ENCODE measurements around the gene PCDH17.
A peak's percentile ranks its signal among the peaks of the same experiment; 100 is the strongest.

Gene PCDH17

GRCh38 chr13:57629821-57630235 is 1.7 kb upstream of the PCDH17 start:
- Histone ChIP-seq H3K27me3 (ENCODE audit: control insufficient read depth, insufficient read depth, low read length) (peaks cover 9% of the 10 kb centered on the region), H3K9ac (ENCODE audit: low read length) (no peak overlapping the region), H3K27ac (ENCODE audit: low read depth, low read length) (no peak overlapping the region), H3K4me1 (ENCODE audit: control insufficient read depth, insufficient read depth, low read length) (no peaks in the 10 kb centered on the region), H3K36me3 (ENCODE audit: control insufficient read depth, insufficient read depth, low read length) (no peaks in the 10 kb centered on the region), H3K4me3 (ENCODE audit: low read length) (peak overlapping the region; percentile 69)

- Histone ChIP-seq H3K27me3 (ENCODE audit: control insufficient read depth, insufficient read depth, low read length) (peaks cover 9% of the 10 kb centered on the region), H3K4me1 (ENCODE audit: control insufficient read depth, insufficient read depth, low read length) (no peaks in the 10 kb centered on the region), H3K27ac (ENCODE audit: low read depth, low read length) (no peak overlapping the region), H3K4me3 (ENCODE audit: low read length) (peak overlapping the region; percentile 69), H3K36me3 (ENCODE audit: control insufficient read depth, insufficient read depth, low read length) (no peaks in the 10 kb centered on the region), H3K9ac (ENCODE audit: low read length) (no peak overlapping the region)
Measured at GRCh38 chr13:57630661-57631595, 616 bp upstream of the PCDH17 start.

- Histone ChIP-seq H3K4me3 (ENCODE audit: low read length) (peak overlapping the region; percentile 69), H3K9ac (ENCODE audit: low read length) (no peak overlapping the region), H3K4me1 (ENCODE audit: control insufficient read depth, insufficient read depth, low read length) (no peaks in the 10 kb centered on the region), H3K36me3 (ENCODE audit: control insufficient read depth, insufficient read depth, low read length) (no peaks in the 10 kb centered on the region), H3K27me3 (ENCODE audit: control insufficient read depth, insufficient read depth, low read length) (peaks cover 9% of the 10 kb centered on the region), H3K27ac (ENCODE audit: low read depth, low read length) (no peak overlapping the region)
Measured at GRCh38 chr13:57632276-57633140, 964 bp downstream of the PCDH17 start.

- peak overlapping the region; percentile 69 for H3K4me3 ChIP-seq (ENCODE audit: low read length)
- H3K9ac ChIP-seq (ENCODE audit: low read length): no peak overlapping the region
- no peaks in the 10 kb centered on the region for H3K36me3 ChIP-seq (ENCODE audit: control insufficient read depth, insufficient read depth, low read length)
- H3K4me1 ChIP-seq (ENCODE audit: control insufficient read depth, insufficient read depth, low read length): no peaks in the 10 kb centered on the region
- H3K27me3 ChIP-seq (ENCODE audit: control insufficient read depth, insufficient read depth, low read length): peaks cover 9% of the 10 kb centered on the region
- no peak overlapping the region for H3K27ac ChIP-seq (ENCODE audit: low read depth, low read length)
Measured at GRCh38 chr13:57633141-57633949, 1.8 kb downstream of the PCDH17 start.

- no peaks in the 10 kb centered on the region for H3K4me1 ChIP-seq (ENCODE audit: control insufficient read depth, insufficient read depth, low read length)
- no peak overlapping the region for H3K9ac ChIP-seq (ENCODE audit: low read length)
- H3K4me3 ChIP-seq (ENCODE audit: low read length): peak overlapping the region; percentile 59
- peaks cover 9% of the 10 kb centered on the region for H3K27me3 ChIP-seq (ENCODE audit: control insufficient read depth, insufficient read depth, low read length)
- no peaks in the 10 kb centered on the region for H3K36me3 ChIP-seq (ENCODE audit: control insufficient read depth, insufficient read depth, low read length)
- H3K27ac ChIP-seq (ENCODE audit: low read depth, low read length): peak overlapping the region; percentile 1
Measured at GRCh38 chr13:57633950-57634838, 2.6 kb downstream of the PCDH17 start.

GRCh38 chr13:57634839-57635165 is 3.3 kb downstream of the PCDH17 start:
- Histone ChIP-seq H3K36me3 (ENCODE audit: control insufficient read depth, insufficient read depth, low read length) (no peaks in the 10 kb centered on the region), H3K4me3 (ENCODE audit: low read length) (peak overlapping the region; percentile 59), H3K4me1 (ENCODE audit: control insufficient read depth, insufficient read depth, low read length) (no peaks in the 10 kb centered on the region), H3K27ac (ENCODE audit: low read depth, low read length) (no peak overlapping the region), H3K27me3 (ENCODE audit: control insufficient read depth, insufficient read depth, low read length) (peaks cover 8% of the 10 kb centered on the region), H3K9ac (ENCODE audit: low read length) (no peak overlapping the region)

GRCh38 chr13:57635541-57636085 is 4.1 kb downstream of the PCDH17 start:
- H3K27me3 ChIP-seq (ENCODE audit: control insufficient read depth, insufficient read depth, low read length): peaks cover 2% of the 10 kb centered on the region
- H3K27ac ChIP-seq (ENCODE audit: low read depth, low read length): no peak overlapping the region
- H3K36me3 ChIP-seq (ENCODE audit: control insufficient read depth, insufficient read depth, low read length): no peaks in the 10 kb centered on the region
- H3K9ac ChIP-seq (ENCODE audit: low read length): no peak overlapping the region
- H3K4me1 ChIP-seq (ENCODE audit: control insufficient read depth, insufficient read depth, low read length): no peaks in the 10 kb centered on the region
- no peak overlapping the region for H3K4me3 ChIP-seq (ENCODE audit: low read length)

- Histone ChIP-seq H3K4me3 (ENCODE audit: low read length) (no peak overlapping the region), H3K27ac (ENCODE audit: low read depth, low read length) (no peak overlapping the region), H3K9ac (ENCODE audit: low read length) (no peak overlapping the region), H3K27me3 (ENCODE audit: control insufficient read depth, insufficient read depth, low read length) (no peaks in the 10 kb centered on the region), H3K36me3 (ENCODE audit: control insufficient read depth, insufficient read depth, low read length) (no peaks in the 10 kb centered on the region), H3K4me1 (ENCODE audit: control insufficient read depth, insufficient read depth, low read length) (no peaks in the 10 kb centered on the region)
Measured at GRCh38 chr13:57636816-57637215, 5.3 kb downstream of the PCDH17 start.

- H3K4me1 ChIP-seq (ENCODE audit: control insufficient read depth, insufficient read depth, low read length): no peaks in the 10 kb centered on the region
- no peaks in the 10 kb centered on the region for H3K36me3 ChIP-seq (ENCODE audit: control insufficient read depth, insufficient read depth, low read length)
- no peak overlapping the region for H3K27ac ChIP-seq (ENCODE audit: low read depth, low read length)
- no peaks in the 10 kb centered on the region for H3K27me3 ChIP-seq (ENCODE audit: control insufficient read depth, insufficient read depth, low read length)
- no peak overlapping the region for H3K4me3 ChIP-seq (ENCODE audit: low read length)
- H3K9ac ChIP-seq (ENCODE audit: low read length): no peak overlapping the region
Measured at GRCh38 chr13:57637515-57637914, 6.0 kb downstream of the PCDH17 start.

GRCh38 chr13:57638186-57638890 is 6.8 kb downstream of the PCDH17 start:
- no peak overlapping the region for H3K4me3 ChIP-seq (ENCODE audit: low read length)

GRCh38 chr13:57640607-57641006 is 9.1 kb downstream of the PCDH17 start:
- H3K27me3 ChIP-seq (ENCODE audit: control insufficient read depth, insufficient read depth, low read length): no peaks in the 10 kb centered on the region
- H3K9ac ChIP-seq (ENCODE audit: low read length): no peak overlapping the region
- no peaks in the 10 kb centered on the region for H3K4me1 ChIP-seq (ENCODE audit: control insufficient read depth, insufficient read depth, low read length)
- H3K27ac ChIP-seq (ENCODE audit: low read depth, low read length): no peak overlapping the region
- H3K4me3 ChIP-seq (ENCODE audit: low read length): no peak overlapping the region
- H3K36me3 ChIP-seq (ENCODE audit: control insufficient read depth, insufficient read depth, low read length): no peaks in the 10 kb centered on the region

More at GRCh38 chr13:57638186-57638890, 6.8 kb downstream of the PCDH17 start:
- Histone ChIP-seq H3K9ac (ENCODE audit: low read length) (no peak overlapping the region), H3K36me3 (ENCODE audit: control insufficient read depth, insufficient read depth, low read length) (no peaks in the 10 kb centered on the region), H3K27me3 (ENCODE audit: control insufficient read depth, insufficient read depth, low read length) (no peaks in the 10 kb centered on the region), H3K4me1 (ENCODE audit: control insufficient read depth, insufficient read depth, low read length) (no peaks in the 10 kb centered on the region), H3K27ac (ENCODE audit: low read depth, low read length) (no peak overlapping the region)
